Stimulated activated CD4-positive, alpha-beta T cell treated with anti-CD3 and anti-CD28 coated beads, Interleukin-12 subunit alpha, Interleukin-12 subunit beta, amount 100 ng/mL, for 48 hours (primary cell): ENCODE measurements around the gene GTF2IRD1.
"Not testable (repeated sequence)": the region's sequence is repeated elsewhere in the genome, so short reads cannot be mapped to it uniquely, and the experiment has no call there.

Experiments used
- DNase-seq, 3 donors: peaks; one replicate each; pipeline ENCODE4 v3.0.0-alpha.2; 2020; ENCODE audit warnings: low read depth in 2 of 3, low spot score in 1 of 3

GTF2IRD1 gene

DNA sequence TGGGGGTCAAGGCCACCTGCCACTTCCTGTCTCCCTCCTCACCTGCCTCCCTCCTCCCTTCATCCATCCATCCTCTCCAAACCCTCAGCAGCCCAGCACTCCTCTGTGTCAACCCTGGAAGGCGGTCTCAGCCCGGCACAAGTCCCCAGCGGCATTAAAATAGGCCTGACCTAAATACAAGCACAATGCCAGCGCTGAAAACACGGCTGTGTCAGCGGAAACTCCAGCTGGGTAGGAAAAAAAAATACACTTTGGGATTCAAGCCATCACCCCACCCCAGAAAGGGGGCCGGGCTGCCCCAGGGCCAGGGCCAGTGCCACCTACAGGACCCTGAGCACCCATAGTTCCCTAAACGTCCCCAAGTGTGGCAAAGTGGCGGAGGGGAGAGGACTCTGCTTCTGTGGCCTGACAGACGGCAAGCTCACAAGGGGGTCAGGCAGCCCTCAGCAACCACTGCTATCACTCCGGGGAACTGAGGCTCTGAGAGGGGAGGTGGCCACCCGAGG, 22.7 kb upstream of the GTF2IRD1 start:
- DNase-seq = no peak

DNA sequence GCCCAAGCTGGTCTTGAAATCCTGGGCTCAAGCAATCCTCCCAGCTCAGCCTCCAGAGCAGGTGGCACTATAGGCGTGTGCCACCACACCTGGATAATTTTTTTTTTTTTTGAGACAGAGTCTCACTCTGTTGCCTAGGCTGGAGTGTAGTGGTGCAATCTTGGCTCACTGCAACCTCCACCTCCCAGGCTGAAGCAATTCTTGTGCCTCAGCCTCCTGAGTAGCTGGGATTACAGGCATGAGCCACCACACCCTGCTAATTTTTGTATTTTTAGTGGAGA, 16.5 kb upstream of the GTF2IRD1 start:
- not testable (repeated sequence) for DNase-seq

DNA sequence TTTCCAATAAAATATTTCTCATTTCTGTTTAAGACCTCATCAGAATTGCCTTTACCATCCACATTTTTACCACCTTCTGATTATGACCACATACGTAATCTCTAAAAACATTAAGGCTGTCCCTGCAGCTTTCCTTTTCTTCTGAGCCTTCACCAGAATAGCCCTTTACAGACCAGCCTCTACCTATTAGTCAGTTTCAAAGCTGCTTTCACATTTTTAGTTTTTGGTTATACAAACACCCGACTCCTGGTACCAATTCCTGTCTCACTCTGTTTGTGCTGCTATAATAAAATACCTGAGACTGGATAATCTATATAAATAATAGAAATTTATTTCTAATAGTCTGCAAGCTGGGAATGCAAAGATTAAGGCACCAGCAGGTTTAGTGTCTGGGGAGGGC, 15.4 kb upstream of the GTF2IRD1 start:
- DNase-seq = no peak

DNA sequence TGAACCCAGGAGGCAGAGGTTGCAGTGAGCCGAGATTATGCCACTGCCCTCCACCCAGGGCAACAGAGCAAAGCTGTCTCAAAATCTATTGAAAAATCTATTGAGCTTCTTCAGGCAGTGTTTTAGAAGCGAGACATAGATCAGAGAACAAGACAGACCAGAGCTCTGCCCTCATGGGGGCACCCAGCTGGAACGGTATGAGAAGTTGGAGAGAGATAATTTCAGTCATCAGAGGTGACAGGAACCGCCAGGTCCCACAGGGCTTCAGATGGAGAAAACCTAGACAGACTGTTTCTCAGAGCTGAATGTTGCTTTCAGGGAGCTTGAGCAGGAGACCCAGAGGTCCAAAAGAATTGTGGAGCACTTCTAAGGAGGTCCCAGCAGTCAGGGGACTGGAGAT, 14.2 kb upstream of the GTF2IRD1 start:
- no peak for DNase-seq

DNA sequence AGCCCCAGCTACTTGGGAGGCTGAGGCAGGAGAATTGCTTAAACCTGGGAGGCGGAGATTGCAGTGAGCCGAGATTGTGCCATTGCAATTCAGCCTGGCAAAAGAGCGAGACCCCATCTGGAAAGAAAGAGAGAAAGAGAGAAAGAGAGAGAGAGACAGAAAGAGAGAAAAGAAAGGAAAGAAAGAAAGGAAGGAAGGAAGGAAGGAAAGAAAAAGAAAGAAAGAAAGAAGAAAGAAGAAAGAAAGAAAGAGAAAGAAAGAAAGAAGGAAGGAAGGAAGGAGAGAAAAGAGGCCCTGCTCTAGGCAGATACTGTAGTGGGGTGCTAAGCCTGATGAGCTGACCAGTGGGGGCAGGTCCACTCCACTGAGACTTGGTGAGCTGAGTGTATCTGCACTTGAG, 13.6 kb upstream of the GTF2IRD1 start:
- DNase-seq = not testable (repeated sequence)

DNA sequence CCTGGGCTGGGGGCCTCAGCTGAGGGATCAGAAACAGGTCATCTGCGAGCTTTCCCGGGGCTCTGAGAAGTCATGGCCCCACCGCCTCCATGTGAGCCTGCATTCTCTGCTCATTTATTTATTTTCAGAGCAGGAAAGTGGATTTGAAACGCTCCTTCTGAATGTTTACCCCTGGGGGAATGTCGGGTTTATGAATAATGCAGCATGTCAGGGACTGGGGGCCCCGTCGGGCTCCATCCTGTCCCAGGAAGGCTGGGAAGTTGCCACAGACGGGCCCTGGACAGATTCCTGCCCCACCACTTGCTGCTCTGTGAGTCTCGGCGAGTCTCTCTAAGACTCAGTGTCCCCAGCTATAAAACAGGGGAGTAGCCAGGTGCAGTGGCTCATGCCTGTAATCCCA, 11.9 kb upstream of the GTF2IRD1 start:
- no peak for DNase-seq

DNA sequence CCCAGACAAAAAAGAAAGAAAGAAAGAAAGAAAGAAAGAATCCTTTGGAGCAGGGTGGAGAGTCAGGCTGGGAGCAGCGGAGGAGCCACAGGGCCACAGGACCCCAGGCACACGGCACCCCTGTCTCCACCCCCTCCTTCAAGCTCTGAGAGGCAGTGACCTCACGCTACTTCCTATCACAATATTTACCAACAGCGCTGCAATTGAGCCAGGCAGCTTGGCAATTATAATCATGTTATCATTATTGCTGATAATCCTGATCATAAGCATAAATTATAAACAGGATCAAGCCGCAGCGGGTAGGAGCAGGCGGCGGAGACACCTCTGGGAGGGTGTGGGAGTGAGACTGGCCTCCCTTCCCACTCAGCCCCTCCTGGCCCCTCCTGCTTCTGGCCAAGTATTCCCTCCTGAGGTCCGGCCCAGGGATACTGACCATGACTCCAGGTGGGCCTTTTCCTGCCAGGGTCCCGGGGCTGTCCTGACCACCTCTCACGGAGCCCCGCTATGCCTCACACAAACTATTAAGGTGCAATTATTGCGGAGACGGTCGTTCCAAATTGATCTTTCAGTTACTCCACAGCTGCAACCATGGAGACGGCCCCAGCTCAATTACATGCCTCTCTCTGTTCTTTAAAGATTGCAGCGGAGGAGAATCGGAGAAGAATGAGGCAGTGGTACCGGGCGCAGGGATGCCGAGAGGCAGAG, 10.0 kb upstream of the GTF2IRD1 start:
- DNase-seq = no peak

DNA sequence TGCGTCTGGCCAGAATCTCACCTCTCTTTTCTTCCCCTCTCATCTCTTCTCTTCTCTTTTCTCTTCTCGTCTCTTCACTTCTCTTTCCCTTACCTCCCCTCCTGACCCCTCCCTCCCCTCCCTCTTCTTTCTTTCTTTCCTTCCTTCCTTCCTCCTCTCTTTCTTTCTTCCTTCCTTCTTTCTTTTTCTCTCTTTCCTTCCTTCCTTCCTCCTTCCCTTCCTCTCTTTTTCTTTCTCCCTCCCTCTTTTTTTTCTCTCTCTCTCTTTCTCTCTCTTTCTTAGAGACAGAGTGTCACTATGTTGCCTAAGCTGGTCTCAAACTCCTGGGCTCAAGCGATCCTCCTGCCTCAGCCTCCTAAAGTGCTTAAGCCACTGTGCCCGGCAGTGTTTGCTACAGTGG, 4.6 kb upstream of the GTF2IRD1 start:
- no peak for DNase-seq

DNA sequence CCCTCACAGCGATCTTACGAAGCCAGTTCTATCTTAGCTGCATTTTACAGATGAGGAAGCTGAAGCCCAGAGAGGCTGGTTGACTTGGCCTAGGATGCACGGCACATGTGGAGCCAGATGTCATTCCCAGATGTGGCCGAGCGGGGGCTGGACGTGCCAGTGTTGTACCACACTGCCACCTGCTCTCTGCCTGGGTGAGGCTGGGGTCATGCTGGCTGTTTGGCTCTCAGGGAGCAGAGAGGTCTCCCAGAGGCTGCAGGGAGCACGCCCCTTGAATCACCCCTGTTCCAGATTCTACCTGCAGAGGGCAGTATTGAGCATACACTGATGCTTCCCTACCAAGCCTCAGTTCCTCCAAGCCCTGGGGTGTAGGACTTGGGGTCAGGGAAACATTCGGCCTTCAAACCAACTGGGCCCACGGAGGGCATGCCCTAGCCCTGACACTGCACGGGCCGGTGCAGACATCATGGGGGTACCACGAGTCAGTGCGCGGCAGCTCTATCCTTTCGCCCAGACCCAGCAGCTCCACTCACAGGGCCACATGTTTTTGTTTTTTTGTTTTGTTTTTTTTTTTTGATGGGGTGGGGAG, 3.8 kb upstream of the GTF2IRD1 start:
- DNase-seq = peak; percentile 52 to 90 (median 58)

DNA sequence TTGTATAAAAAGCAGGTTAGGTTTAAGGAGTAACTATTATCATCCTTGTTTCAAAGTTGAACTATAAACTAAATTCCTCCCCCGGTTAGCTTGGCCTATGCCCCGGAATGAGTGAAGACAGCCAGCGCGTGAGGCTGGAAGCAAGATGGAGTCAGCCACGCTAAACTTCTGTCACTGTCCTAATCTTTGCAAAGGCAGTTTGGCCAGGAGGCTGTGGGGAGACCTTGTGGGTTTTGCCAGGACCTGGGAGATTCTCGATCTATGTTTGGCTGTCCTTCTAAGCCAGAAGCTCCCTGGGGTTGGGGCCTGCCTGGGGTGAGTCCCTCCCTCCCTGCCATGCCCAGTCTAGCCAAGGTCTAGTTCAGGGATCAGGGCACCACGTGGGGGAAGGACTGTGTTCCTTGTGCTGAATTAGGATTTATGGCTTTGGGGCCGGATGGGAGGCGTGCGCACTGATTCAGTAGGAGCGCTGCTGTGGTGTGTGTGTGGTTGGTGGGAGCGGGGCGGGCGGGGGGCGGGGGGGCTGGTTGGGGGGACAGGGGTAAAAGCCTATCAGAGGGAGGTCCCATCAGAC, 871 bp upstream of the GTF2IRD1 start:
- DNase-seq = peak in 1 of 3 donors; percentile 27

DNA sequence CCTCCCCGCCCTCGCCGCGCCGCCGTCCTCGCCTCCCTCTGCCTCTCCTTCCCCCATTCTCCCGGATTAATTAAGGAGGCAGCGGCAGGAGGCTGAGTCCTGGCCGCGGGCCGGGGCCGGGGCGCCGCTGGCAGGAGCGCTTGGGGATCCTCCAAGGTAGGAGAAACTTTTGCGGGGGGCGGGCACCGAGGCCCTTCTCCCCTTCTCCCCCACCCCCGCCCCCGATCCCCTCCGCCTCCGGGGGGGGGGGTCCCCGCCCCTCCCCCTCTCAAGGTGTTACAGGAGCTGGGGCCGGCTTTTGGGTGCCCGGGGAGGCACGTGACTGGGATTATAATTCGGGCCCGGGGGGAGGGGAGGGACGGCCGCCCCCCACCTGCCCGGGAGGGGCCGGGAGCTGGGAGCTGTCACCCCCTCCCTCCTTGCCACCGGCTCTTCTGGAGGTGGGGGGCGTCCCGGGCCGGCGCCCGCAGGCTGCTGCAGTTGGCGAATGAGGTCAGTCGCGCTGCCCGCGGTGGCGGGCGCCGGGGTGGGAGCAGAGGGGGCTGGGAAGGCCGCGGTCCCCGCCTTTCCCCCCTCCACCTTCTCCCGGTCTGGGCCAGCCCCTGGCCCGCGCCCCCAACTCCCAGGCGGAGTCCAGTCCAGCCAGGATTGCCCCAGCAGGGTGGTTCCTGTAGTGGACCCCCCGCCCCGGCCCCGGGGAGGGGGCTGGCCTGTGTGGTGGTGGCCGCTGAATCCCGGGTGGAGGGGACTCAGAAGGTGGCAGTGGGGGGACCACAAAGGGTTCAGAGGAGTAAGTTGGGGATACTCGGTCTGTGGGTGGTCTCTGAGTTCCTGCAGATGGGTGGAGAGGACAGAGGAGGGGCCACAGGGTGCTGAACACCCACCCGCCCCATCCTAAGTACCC, 567 bp downstream of the GTF2IRD1 start:
- peak in 1 of 3 donors; percentile 5 for DNase-seq

DNA sequence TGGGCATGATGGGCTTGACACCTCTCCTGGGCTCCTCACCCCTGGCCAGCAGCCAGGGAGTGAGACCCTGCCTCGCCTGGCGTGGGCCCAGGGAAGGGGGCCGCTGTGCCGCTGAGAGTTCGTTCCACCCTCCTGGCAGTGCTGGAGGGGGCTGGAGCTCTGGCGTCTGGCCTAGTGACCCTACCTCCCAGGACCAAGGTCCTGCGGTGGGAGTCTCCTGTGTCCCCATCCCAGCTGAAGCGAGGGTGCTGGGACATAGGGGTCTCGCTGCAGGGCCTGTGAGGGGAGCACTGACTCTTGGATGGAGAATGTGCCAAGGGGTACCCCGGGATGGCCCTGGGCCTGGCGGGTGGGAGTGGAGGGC, 1.2 kb downstream of the GTF2IRD1 start:
- no peak for DNase-seq

DNA sequence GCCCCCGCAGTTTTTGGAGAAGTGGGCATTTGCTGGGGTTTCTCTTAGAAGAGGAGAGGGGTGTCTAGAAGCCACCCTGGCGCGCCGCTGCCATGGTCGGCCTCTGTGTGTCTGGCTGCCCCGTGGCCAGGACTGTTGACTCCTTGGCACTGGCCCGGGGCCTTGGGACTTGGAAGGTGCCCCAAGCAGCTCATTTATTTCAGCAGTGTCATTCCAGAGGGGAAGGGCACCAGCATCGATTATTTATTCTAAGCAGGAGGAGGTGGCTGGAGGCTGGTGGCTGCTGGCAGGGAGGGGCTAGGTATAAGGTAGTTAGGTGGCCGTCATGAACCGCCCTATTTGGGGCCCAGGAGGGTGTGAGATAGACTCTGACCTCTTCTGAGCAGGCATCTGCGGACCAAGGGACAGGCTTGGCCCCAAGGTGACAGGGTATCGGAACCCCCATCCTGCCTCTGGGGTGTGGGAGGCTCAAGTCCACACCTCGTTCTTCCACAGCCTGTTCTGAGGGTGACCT, 1.6 kb downstream of the GTF2IRD1 start:
- DNase-seq = no peak

DNA sequence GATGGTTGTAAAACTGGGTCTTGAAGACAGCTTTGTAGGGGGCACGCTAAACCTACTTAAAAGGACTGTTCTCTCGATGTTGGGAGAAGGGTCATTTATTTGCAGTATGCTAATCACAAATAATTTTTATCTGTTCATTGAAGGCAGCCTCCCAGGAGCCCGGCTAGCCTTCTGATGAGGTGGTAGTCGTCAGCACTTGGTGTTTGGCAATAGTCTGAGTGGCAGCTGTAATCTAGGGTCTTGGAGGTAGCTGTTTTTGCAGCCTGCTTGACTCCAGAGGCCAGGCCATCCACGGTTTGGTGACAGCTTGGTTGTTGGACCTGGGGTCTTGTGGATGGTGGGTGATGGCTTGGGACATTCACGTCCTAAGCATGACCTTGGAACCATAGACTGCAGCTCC, 2.2 kb downstream of the GTF2IRD1 start:
- DNase-seq = no peak

DNA sequence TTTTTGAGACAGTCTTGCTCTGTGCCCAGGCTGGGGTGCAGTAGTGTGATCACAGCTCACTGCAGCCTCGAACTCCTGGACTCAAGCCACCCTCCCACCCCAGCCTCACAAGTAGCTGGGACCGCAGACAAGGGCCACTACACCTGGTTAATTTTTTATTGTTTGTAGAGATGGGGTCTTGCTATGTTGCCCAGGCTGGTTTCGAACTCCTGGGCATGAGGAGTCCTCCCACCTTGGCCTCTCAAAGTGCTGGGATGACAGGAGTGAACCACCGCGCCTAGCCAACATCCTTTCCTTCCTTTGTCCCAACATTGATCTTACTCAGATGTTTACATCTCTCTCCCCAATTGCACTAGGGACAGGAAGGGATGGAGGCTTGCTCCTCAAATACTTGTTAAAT, 3.3 kb downstream of the GTF2IRD1 start:
- DNase-seq = no peak

DNA sequence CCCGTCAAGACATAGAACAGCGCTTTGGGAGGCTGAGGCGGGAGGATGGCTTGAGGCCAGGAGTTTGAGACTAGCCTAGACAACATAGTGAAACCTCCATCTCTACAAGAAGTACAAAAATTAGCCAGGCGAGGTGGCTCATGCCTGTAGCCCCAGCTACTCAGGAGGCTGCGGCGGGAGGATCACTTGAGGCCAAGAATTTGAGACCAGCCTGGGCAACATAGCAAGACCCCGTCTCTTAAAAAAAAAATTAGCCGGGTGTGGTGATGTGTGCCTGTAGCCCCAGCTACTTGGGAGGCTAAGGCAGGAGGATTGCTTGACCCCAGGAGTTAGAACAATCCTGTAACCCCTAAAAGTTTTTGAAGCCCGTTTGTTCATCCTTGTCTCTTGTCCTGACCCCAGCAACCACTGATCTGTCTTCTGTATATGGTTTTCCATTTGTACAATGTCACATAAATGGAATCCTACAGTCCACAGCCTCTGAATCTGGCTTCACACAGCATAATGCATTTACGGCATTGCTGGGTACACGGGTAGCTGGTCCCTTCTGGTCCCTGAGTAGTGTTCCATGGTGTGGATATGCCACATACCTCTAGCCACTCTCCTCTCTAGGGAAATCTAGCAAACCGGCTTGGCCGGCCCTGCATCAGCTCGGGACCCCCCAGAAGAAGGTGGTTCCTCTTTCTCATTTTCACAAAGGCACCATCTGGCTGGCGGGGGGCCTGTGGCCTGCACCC, 8.4 kb downstream of the GTF2IRD1 start:
- no peak for DNase-seq

DNA sequence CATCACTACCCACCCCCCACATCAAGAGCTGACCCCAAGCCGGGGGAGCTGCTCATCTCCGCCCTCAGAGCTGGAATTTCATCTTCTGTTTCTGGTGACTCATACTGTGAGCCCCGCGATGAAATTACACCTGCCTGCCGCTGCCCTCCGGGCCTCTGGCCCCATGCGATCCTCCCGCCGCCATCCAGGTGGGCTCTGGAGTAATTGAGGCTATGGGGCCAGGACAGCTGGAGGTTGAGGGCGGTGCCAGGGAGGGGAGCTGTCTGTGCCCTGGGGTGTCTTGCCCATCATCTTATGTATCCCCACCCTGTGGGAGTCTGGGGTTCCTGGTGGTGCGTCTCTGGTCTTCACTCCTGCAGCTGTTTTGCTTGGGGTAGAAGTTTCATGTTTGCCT, 9.0 kb downstream of the GTF2IRD1 start:
- no peak for DNase-seq

DNA sequence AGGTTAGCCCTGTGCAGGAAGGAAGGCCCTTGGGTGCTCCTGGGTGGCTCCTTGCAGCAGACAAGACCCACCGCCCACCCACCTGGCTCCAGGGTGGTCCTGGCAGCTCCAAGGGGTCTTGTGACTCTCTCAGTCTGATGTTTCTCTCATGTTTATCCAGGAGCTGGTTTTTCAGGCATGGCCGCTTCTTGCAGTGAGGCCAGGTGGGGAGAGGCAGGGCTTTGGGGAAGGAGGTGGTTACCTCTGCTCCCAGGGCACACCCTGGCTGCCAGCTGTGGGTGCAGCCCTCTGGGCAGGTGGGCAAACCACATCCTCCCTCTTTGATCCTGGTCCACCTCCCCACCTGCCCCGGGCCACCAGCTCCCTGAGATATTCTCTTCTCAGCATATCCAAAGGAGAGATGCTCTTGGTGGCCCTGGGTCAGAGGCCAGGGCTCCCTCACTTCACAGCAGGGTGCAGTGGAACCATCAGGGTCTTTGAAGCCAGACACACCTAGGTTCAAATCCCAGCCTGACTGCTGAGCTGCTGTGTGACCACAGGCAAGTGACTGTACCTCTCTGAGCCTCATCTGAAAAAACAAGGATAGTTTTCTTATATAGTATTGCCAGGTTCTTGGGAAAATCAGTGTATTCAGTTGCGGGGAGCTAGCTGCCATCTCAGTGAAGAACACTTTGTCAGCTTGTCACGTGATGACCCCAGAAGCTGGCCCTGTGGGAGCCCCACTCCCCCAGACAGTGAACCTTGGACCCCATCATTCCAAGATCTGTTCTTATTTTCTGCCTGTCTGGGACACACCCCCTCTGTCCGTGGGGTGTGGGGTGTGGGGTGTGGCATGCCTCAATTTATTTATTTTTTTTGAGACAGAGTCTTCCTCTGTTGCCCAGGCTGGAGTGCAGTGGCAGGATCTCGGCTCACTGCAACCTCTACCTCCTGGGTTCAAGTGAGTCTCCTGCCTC, 11.5 kb downstream of the GTF2IRD1 start:
- no peak for DNase-seq

DNA sequence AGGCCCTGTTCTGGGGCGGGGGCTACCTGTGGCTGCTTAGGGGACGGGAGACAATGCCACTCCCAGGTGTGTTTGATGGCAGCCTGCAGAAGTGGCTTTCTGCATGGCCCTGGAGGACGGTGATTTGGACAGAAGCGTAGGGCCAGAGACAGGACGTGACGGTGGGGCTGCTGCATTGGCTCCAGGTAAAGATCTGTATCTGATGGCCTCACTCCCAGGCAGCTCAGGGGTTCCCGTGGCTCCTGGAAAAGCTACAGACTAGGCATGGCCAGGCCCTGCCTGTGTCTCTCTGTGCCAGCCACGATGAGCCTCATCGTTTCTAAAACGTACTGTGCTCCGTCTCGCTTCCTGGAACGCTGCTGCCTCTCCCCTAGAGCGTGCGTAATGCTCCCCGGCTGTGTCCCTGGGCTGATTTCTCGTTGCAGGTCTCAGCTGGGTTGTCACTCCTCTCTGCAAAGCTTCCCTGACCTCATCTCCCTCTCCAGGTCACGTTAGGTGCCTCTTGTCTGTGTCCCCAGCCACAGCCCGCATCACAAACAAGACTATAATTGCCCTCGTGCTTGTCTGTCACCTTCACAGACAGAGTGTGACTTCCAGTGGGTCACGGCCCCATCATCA, 12.6 kb downstream of the GTF2IRD1 start:
- DNase-seq = no peak
